AG04449 (cell line): Measurements from ENCODE around the gene GRWD1.

Experiments
- CTCF ChIA-PET: fragments of 350-600 bp; formaldehyde crosslinking; extraction: SDS; loops from one replicate; lab custom pipeline; 2021; ENCODE audit warnings: antibody characterized with exemption; lab: Yijun Ruan, JAX
- POLR2A ChIA-PET: fragments of 400-600, 350-600 bp; formaldehyde crosslinking; extraction: SDS; loops from one replicate; lab custom pipeline; 2020; ENCODE audit warnings: antibody characterized with exemption, inconsistent platforms; lab: Yijun Ruan, JAX
- DNase-seq: peaks from one replicate; pipeline ENCODE4 v3.0.0-alpha.2; 2010; ENCODE audit warnings: low read depth, low spot score
- H3K4me3 ChIP-seq: 2 replicates; pipeline ENCODE4 v1.5.1; 2011; ENCODE audit warnings: low read depth, mild to moderate bottlenecking, control low read depth, low read length
- CTCF ChIP-seq: IDR thresholded peaks from one replicate; pipeline ENCODE4 v1.5.1; 2011; ENCODE audit warnings: mild to moderate bottlenecking, moderate library complexity, low read length, control low read depth, inconsistent platforms; ENCODE audit not compliant: insufficient read depth; ENCODE audit errors: missing control alignments

GRWD1 gene

GRCh38 chr19:48468772-48469288 is 23.0 kb downstream of the GRWD1 start:
- ChIA-PET CTCF (interaction anchor here (1.0 to 1.6 kb wide), 2 partner anchors 115 to 120 kb away, joined by 3 to 4 read pairs; no protein-coding TSS in a partner anchor), POLR2A (no interaction called here)
- peak overlapping the region; percentile 84 for H3K4me3 ChIP-seq
- TF ChIP-seq CTCF: no peak
- DNase-seq: peak; percentile 100

- TF ChIP-seq CTCF: no peak
- CTCF ChIA-PET: interaction anchor here (1.7 to 1.8 kb wide), 4 partner anchors 18 to 119 kb away, joined by 6 to 17 read pairs (median 8); no protein-coding TSS in a partner anchor
- peak within 1 kb of the TSS; percentile 84 for H3K4me3 ChIP-seq
- no peak for DNase-seq
- POLR2A ChIA-PET: interaction anchor here (0.7 kb wide), 1 partner anchor 11 kb away, joined by 3 read pairs; no protein-coding TSS in a partner anchor
Measured at GRCh38 chr19:48469289-48469881, 23.6 kb downstream of the GRWD1 start, which contains the start of gene CYTH2. CYTH2 (plus strand) TSS chr19:48469369; CDS start chr19:48469508, 139 bp downstream.

GRCh38 chr19:48469934-48470680 is 24.3 kb downstream of the GRWD1 start:
- POLR2A ChIA-PET: interaction anchor here (0.7 kb wide), 1 partner anchor 10 kb away, joined by 3 read pairs; no protein-coding TSS in a partner anchor

DNA sequence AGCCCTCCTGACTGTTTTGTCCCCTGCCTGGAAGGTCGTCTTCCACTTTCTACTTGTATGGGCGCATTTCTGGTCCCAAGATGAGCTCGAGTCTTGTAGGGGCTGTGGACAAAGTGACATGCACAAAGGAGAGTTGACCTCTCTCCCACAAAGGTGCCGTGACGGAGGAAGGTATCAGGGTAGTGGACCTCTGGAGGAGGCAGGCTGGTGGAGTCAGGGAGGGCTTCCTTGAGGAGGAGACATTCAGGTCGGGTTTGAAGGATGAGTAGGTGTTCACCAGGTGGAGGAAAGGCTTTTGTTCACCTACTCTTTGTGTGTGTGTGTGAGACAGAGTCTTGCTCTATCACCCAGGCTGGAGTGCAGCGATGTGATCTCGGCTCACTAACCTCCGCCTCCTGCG is 25.1 kb downstream of the GRWD1 start:
- no peak for TF ChIP-seq CTCF
- no peak for DNase-seq
- CTCF ChIA-PET: interaction anchor here (0.7 to 1.9 kb wide), 7 partner anchors 9 to 118 kb away, joined by 3 to 17 read pairs (median 6); partner anchors contain the start of genes GRWD1 and KDELR1
- POLR2A ChIA-PET: no interaction called here
- H3K4me3 ChIP-seq: peak overlapping the region; percentile 84

More at GRCh38 chr19:48469934-48470680, 24.3 kb downstream of the GRWD1 start:
- DNase-seq: no peak
- TF ChIP-seq CTCF: no peak
- CTCF ChIA-PET: interaction anchor here (0.6 to 1.9 kb wide), 8 partner anchors 10 to 118 kb away, joined by 3 to 17 read pairs (median 6); partner anchors contain the start of genes GRWD1 and KDELR1
- peak overlapping the region; percentile 84 for H3K4me3 ChIP-seq

- POLR2A ChIA-PET: no interaction called here
- no peak overlapping the region for H3K4me3 ChIP-seq
- no peak for TF ChIP-seq CTCF
- DNase-seq: no peak
- CTCF ChIA-PET: interaction anchor here (0.8 to 1.9 kb wide), 3 partner anchors 9 to 81 kb away, joined by 3 to 7 read pairs (median 3); partner anchors contain the start of gene KDELR1
Measured at GRCh38 chr19:48471836-48472235, 26.1 kb downstream of the GRWD1 start.
